ENCODE measurements around the gene RTN4. TPM values are rescaled to one million over a fixed set of nuclear protein-coding genes. Genes with fewer than 3 reads are reported as not detected.

RTN4 gene
- total and polyA plus RNA-seq, 11 donors, result 46.1 to 250 (median 95.5) TPM

DNA sequence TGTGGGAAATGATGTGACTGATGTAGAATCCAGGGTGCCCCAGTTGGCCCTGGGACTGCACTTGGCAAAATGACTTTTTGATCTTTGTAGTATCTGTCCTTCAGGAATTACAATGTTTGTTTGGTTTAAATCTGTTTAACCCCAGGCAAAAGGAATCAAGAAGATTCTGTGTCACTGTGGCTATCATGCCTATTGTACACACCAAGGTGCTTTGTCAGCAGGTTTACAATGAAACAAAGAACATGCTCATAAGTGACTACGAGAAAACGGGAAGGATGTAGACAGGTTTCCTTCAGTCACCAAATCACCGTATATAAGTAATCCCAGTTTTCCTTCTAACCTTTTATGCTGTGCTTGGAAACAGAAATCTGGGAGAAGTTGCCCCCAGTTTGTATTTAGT, 109.5 kb downstream of the RTN4 start:
- 54 to 68% (median 63%) methylated on average over 3 of the region's 3 CpGs for WGBS, 4 donors
- H3K27me3 ChIP-seq, result peaks cover 0 to 4% (median 0%) of the 10 kb centered on the region in 9 donors
- H3K4me1 ChIP-seq, result peaks cover 0 to 5% (median 0%) of the 10 kb centered on the region in 12 donors

DNA sequence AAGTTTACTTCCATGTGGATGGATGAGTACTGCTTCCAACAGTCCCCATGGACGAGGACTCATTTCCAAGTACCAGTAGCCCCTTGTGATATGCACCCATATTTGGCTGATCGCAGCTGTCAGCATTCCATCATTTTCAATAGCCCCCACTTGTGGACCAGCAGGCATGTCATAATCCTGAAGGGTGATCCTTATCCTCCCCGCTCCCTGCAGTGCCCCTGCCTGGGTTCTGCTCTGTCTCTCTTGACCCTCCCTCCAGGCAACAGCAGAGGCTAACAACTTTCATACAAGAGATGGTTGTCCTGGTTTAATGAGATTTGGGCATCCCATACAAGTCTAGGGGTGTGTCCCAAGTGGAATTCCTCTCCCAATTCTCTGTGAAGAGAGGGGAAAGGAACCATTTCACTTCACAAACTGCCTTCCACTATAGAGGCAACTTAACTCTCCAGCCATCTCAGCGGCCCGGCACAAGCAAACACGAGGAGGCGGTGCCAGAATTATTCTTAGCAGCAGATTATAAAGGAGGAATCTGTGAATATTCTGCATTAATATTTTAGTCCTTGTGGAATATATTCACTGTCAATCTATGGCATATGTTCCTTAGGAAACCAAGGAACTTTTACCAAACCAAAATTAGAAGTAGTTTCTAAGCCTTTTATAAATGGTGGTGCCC, 110.7 kb downstream of the RTN4 start:
- intact Hi-C loops (cut with DNase I), result no loop called here
- no peak for ATAC-seq
- peaks cover 0 to 4% (median 0%) of the 10 kb centered on the region in 9 donors for H3K27me3 ChIP-seq

More for the DNA sequence above, 109.5 kb downstream of the RTN4 start:
- Histone ChIP-seq H3K27ac (no peak overlapping the region), H3K36me3 (no peaks in the 10 kb centered on the region), H3K9me3 (peaks cover 0 to 27% (median 9%) of the 10 kb centered on the region in 12 donors), H3K4me3 (no peak overlapping the region)
- intact Hi-C loops (cut with DNase I), result no loop called here
- TF ChIP-seq, protein P1, sequence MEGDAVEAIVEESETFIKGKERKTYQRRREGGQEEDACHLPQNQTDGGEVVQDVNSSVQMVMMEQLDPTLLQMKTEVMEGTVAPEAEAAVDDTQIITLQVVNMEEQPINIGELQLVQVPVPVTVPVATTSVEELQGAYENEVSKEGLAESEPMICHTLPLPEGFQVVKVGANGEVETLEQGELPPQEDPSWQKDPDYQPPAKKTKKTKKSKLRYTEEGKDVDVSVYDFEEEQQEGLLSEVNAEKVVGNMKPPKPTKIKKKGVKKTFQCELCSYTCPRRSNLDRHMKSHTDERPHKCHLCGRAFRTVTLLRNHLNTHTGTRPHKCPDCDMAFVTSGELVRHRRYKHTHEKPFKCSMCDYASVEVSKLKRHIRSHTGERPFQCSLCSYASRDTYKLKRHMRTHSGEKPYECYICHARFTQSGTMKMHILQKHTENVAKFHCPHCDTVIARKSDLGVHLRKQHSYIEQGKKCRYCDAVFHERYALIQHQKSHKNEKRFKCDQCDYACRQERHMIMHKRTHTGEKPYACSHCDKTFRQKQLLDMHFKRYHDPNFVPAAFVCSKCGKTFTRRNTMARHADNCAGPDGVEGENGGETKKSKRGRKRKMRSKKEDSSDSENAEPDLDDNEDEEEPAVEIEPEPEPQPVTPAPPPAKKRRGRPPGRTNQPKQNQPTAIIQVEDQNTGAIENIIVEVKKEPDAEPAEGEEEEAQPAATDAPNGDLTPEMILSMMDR (IDR thresholded peaks at IDR 0.05), result no peak
- no peak for TF ChIP-seq POLR2A (IDR thresholded peaks at IDR 0.05)
- ATAC-seq (no peak), DNase-seq (no peak)

DNA sequence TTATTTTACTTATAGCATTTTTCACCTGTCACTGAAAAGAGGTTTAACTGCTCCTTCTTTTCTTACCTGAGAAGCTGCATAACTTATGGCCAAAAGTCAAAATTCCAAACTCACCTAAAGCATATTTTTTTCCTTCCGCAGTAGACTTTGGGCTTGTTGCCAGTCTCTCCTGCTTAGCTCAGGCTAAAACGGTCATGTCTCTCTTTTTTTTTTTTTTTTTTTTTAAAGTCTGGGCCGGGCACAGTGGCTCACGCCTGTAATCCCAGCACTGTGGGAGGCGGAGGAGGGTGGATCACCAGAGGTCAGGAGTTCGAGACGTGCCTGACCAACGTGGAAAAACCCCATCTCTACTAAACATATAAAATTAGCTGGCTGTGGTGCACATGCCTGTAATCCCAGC, 113.5 kb downstream of the RTN4 start:
- H3K27ac ChIP-seq, result no peak overlapping the region
- whole genome bisulfite sequencing, 4 donors, result 74 to 80% (median 78%) methylated on average over 8 of the region's 8 CpGs
- H3K27me3 ChIP-seq, result no peaks in the 10 kb centered on the region
- DNase-seq (no peak), ATAC-seq (no peak)
- TF ChIP-seq POLR2A (IDR thresholded peaks at IDR 0.05), result no peak
- TF ChIP-seq, protein P1 (IDR thresholded peaks at IDR 0.05), result no peak
- no peaks in the 10 kb centered on the region for H3K4me1 ChIP-seq
- no peak overlapping the region for H3K4me3 ChIP-seq
- H3K9me3 ChIP-seq, result peaks cover 0 to 27% (median 9%) of the 10 kb centered on the region in 12 donors
- no peaks in the 10 kb centered on the region for H3K36me3 ChIP-seq
- intact Hi-C loops (cut with DNase I), result no loop called here

More for the DNA sequence above, 110.7 kb downstream of the RTN4 start:
- Histone ChIP-seq H3K4me1 (peaks cover 0 to 5% (median 0%) of the 10 kb centered on the region in 12 donors), H3K27ac (no peak overlapping the region), H3K9me3 (peaks cover 0 to 27% (median 9%) of the 10 kb centered on the region in 12 donors), H3K4me3 (no peak overlapping the region), H3K36me3 (no peaks in the 10 kb centered on the region)
- 81 to 84% (median 83%) methylated on average over 7 of the region's 7 CpGs for WGBS, 4 donors
- TF ChIP-seq, protein P1 (IDR thresholded peaks at IDR 0.05), result no peak
- TF ChIP-seq POLR2A (IDR thresholded peaks at IDR 0.05), result no peak
- DNase-seq, result no peak

DNA sequence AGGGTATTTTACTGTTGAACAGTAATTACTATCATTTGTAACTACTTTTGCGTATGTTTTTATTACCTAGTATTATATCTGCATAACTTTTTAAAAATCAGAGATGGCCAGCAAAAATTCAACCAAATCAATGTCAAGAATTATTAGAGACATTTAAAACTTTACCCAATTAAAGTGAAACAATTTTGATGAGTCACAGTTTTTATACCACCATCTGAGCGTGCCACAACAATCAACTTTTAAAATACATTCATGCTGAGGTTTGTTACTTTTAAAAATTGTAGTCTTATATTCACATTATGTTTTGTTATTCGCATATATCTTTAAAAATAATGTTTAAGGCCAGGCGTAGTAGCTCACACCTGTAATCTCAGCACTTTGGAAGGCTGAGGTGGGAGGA, 114.9 kb downstream of the RTN4 start:
- TF ChIP-seq POLR2A (IDR thresholded peaks at IDR 0.05), result no peak
- no peak overlapping the region for H3K4me3 ChIP-seq
- intact Hi-C loops (cut with DNase I), result no loop called here
- H3K27me3 ChIP-seq, result no peaks in the 10 kb centered on the region
- H3K27ac ChIP-seq, result no peak overlapping the region
- ATAC-seq (no peak), DNase-seq (no peak)
- H3K4me1 ChIP-seq, result no peaks in the 10 kb centered on the region
- no peaks in the 10 kb centered on the region for H3K36me3 ChIP-seq
- 90 to 92% (median 90%) methylated on average over 4 of the region's 4 CpGs for WGBS, 4 donors
- peaks cover 0 to 27% (median 9%) of the 10 kb centered on the region in 12 donors for H3K9me3 ChIP-seq

Measured in heart left ventricle (tissue), 16 donors.